CD8-positive, alpha-beta memory T cell (primary cell): ENCODE data around the gene PYGB. TPM values are rescaled to one million over a fixed set of nuclear protein-coding genes. Genes with fewer than 3 reads are reported as not detected.

Source experiments
- CTCF ChIA-PET: fragments of 350-600 bp; sonication (Branson Sonifier 250); formaldehyde crosslinking; loops from one replicate; lab custom pipeline; 2021; ENCODE audit warnings: antibody characterized with exemption; lab: Charles Lee
- POLR2A ChIA-PET: fragments of 350-600 bp; sonication (Branson Sonifier 250); formaldehyde crosslinking; loops from one replicate; lab custom pipeline; 2021; ENCODE audit warnings: antibody characterized with exemption; lab: Charles Lee
- DNase-seq, 5 donors: peaks; one replicate each; pipeline versions ENCODE4 v3.0.0 to v3.0.0-alpha.2; 2020 to 2022; ENCODE audit warnings: mixed read lengths in 1 of 5
- H3K27ac ChIP-seq: one replicate; pipeline ENCODE4 v1.7.0; 2013; ENCODE audit warnings: low read depth, mild to moderate bottlenecking, low read length, moderate library complexity
- H3K27me3 ChIP-seq: 2 replicates; pipeline ENCODE4 v1.7.0; 2013; ENCODE audit warnings: low read length, mild to moderate bottlenecking; ENCODE audit not compliant: insufficient read depth, poor library complexity, severe bottlenecking
- H3K36me3 ChIP-seq: 2 replicates; pipeline ENCODE4 v1.7.0; 2013; ENCODE audit warnings: mild to moderate bottlenecking, low read length, moderate library complexity; ENCODE audit not compliant: insufficient read depth
- H3K4me1 ChIP-seq: 2 replicates; pipeline ENCODE4 v1.7.0; 2013; ENCODE audit warnings: mild to moderate bottlenecking, low read length, moderate library complexity; ENCODE audit not compliant: insufficient read depth
- H3K4me3 ChIP-seq: 2 replicates; pipeline ENCODE4 v1.7.0; 2013; ENCODE audit warnings: mild to moderate bottlenecking, low read length
- H3K9me3 ChIP-seq: 2 replicates; pipeline ENCODE4 v1.7.0; 2013; ENCODE audit warnings: mild to moderate bottlenecking, low read length
- H3K27ac Mint-ChIP-seq, 8 donors: one replicate each; pipeline ENCODE4 v1.8.0; 2020 to 2021; ENCODE audit warnings: mixed read lengths in 8 of 8, mild to moderate bottlenecking in 6 of 8, inconsistent platforms in 3 of 8, moderate library complexity in 3 of 8
- H3K27me3 Mint-ChIP-seq, 2 donors: one replicate each; pipeline ENCODE4 v1.8.0; 2020 to 2021; ENCODE audit warnings: mixed read lengths in 2 of 2, mild to moderate bottlenecking in 1 of 2, moderate library complexity in 1 of 2
- H3K36me3 Mint-ChIP-seq, 3 donors: one replicate each; pipeline ENCODE4 v1.8.0; 2020 to 2021; ENCODE audit warnings: mixed read lengths in 3 of 3, inconsistent platforms in 1 of 3, mild to moderate bottlenecking in 1 of 3
- H3K4me1 Mint-ChIP-seq, 3 donors: one replicate each; pipeline ENCODE4 v1.8.0; 2020 to 2021; ENCODE audit warnings: mixed read lengths in 3 of 3, inconsistent platforms in 1 of 3, mild to moderate bottlenecking in 1 of 3
- H3K4me3 Mint-ChIP-seq, 7 donors: one replicate each; pipeline ENCODE4 v1.8.0; 2020 to 2021; ENCODE audit warnings: mixed read lengths in 7 of 7, mild to moderate bottlenecking in 6 of 7, moderate library complexity in 4 of 7, inconsistent platforms in 2 of 7
- H3K9me3 Mint-ChIP-seq, 5 donors: one replicate each; pipeline ENCODE4 v1.8.0; 2020 to 2022; ENCODE audit warnings: mixed read lengths in 5 of 5, mild to moderate bottlenecking in 3 of 5, moderate library complexity in 2 of 5, inconsistent platforms in 1 of 5
- polyA plus RNA-seq: library from polyadenylated mRNA; unstranded; fragments of 300-500 nt; fragmentation: Illumina TruSeq; gene quantifications from one replicate; pipeline ENCODE4 v1.2.3, GENCODE V29; 2021
- total RNA-seq, 2 experiments: library from RNA; stranded (reverse); gene quantifications; one replicate each; pipeline ENCODE4 v1.2.3, GENCODE V29; 2021

Gene PYGB
- total and polyA plus RNA-seq, 3 experiments from 2014 or later, result 32.5 to 35.7 (median 35.6) TPM

DNA sequence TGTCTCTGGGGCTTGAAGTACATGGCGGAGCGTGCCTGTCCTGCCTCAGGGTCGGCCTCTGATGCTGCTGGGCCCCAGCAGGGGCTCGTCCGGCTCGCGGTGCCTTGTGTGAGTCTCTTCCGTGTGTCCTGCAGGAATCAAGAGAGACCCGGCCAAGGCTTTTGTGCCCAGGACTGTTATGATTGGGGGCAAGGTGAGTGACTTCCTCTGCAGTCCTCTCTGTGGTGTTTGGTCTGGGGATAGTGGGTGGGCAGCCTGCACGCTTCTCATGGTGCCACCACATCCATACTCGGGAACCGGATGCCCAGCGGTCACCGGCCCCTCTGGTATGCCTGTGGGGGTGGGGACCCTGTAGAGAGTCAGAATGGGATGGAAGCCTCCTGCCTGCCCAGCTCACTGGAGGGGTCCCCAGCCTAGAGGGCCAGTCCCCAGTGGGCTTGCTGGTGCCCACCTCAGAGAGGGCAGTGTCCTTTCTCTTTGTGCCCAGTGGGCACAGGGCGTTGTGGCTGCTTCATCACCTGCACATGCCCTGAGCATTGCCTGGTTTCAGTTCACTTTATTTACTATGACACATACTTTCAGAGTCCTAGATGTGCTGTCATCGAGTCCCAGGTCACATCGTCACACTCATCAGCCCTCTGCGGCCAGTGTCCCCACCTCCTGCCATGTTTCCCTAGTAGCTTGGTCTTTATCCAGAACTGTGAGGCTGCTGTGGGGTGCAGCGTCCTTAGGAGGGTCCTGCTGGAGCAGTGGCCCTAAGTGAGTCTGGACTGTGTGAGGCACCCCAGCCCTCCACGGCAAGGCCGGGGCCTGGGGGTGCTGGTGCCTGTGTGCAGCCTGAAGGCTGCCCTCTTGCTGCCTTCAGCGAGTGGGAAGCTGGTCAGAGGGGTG is 40.7 kb downstream of the PYGB start:
- Mint-ChIP-seq H3K27ac (peak overlapping the region in 1 of 8 donors; percentile 84), H3K27me3 (no peaks in the 10 kb centered on the region), H3K36me3 (peaks cover 7 to 81% (median 10%) of the 10 kb centered on the region in 3 donors), H3K4me3 (no peak overlapping the region), H3K9me3 (no peaks in the 10 kb centered on the region), H3K4me1 (peaks cover 0 to 2% (median 0%) of the 10 kb centered on the region in 3 donors)
- DNase-seq, result no peak
- no peaks in the 10 kb centered on the region for H3K9me3 ChIP-seq
- POLR2A ChIA-PET, result no interaction called here
- H3K4me1 ChIP-seq, result no peaks in the 10 kb centered on the region
- no peaks in the 10 kb centered on the region for H3K36me3 ChIP-seq
- CTCF ChIA-PET, result no interaction called here
- no peak overlapping the region for H3K27ac ChIP-seq
- no peak overlapping the region for H3K4me3 ChIP-seq
- no peaks in the 10 kb centered on the region for H3K27me3 ChIP-seq

DNA sequence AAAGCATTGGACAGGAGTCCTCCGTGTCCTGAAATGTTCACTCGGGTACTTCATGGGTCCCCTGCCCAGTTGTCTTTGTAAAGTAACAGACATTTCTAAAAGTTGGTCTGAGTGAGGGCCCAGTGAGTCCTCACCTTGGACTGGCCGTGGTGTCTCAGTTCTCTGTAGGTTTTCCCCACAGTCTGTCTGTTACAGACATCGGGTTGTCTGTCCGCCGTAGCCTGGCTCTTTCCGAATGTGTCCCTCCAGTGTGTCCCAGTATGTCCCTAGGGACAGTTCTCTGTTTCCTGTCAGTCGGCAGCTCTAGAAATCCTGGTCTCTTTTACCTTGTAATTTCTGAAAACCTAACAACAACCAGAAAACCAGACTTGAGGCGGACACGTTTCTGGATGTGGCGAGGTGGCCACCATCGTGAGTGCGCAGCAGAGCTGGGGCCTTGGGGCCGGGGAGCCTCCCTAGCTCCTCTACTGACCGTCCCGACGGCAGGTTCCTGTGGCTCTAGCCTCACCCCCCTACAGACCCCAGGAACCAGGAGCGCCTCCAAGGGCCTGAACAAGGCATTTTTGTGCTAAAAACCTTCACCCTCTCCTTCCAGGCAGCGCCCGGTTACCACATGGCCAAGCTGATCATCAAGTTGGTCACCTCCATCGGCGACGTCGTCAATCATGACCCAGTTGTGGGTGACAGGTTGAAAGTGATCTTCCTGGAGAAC is 42.2 kb downstream of the PYGB start:
- peaks cover 0 to 4% (median 2%) of the 10 kb centered on the region in 3 donors for H3K4me1 Mint-ChIP-seq
- no peaks in the 10 kb centered on the region for H3K27me3 Mint-ChIP-seq
- Histone ChIP-seq H3K27me3 (no peaks in the 10 kb centered on the region), H3K9me3 (no peaks in the 10 kb centered on the region), H3K36me3 (no peaks in the 10 kb centered on the region), H3K4me3 (no peak overlapping the region), H3K4me1 (no peaks in the 10 kb centered on the region), H3K27ac (no peak overlapping the region)
- H3K4me3 Mint-ChIP-seq, result no peak overlapping the region
- ChIA-PET CTCF (no interaction called here), POLR2A (no interaction called here)
- no peaks in the 10 kb centered on the region for H3K9me3 Mint-ChIP-seq
- H3K27ac Mint-ChIP-seq, result peak overlapping the region in 3 of 8 donors; percentile 20 to 82 (median 24)
- no peak for DNase-seq
- H3K36me3 Mint-ChIP-seq, result peaks cover 7 to 71% (median 11%) of the 10 kb centered on the region in 3 donors

DNA sequence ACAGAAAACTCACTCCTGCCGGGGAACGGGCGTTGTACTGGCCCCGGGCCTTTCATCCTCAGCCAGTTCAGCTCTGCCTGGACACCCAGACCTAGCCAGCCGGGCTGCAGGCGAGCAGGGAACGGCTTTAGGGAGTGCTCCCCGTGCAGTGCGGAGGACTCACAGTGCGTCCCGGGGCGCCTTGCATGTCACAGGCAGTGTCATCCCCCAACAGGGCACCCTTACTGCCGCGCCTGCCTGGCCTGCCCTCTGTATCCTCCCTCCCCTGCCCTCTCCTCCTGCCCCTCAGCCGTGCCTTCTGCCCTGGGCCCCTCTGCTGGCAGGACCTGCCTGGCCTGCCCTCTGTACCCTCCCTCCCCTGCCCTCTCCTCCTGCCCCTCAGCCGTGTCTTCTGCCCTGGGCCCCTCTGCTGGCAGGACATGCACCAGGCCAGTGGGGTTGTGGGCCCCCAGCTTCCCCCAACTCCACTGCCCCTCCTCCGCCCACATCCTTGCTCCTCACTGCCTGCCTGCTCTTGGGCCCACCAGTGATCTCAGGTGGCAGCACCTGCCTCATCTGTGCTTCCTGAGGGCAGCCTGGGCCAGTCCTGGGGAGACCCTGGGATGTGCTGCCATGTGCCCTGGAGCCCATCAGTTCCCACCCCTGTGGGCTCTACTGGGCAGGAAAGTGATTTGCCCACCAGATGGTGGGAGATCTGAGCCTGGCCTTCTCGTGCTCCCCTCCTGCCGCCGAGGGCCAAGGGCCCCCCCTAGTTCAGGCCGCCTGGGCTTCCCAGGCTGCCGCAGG is 43.0 kb downstream of the PYGB start:
- Histone ChIP-seq H3K9me3 (no peaks in the 10 kb centered on the region), H3K4me3 (no peak overlapping the region), H3K27ac (no peak overlapping the region), H3K36me3 (no peaks in the 10 kb centered on the region), H3K4me1 (no peaks in the 10 kb centered on the region), H3K27me3 (no peaks in the 10 kb centered on the region)
- peak overlapping the region in 1 of 8 donors; percentile 33 for H3K27ac Mint-ChIP-seq
- no peak overlapping the region for H3K4me3 Mint-ChIP-seq
- peaks cover 0 to 4% (median 2%) of the 10 kb centered on the region in 3 donors for H3K4me1 Mint-ChIP-seq
- ChIA-PET CTCF (no interaction called here), POLR2A (no interaction called here)
- peaks cover under 1 to 67% (median 5%) of the 10 kb centered on the region in 3 donors for H3K36me3 Mint-ChIP-seq
- DNase-seq, result no peak
- H3K9me3 Mint-ChIP-seq, result no peaks in the 10 kb centered on the region
- H3K27me3 Mint-ChIP-seq, result no peaks in the 10 kb centered on the region

DNA sequence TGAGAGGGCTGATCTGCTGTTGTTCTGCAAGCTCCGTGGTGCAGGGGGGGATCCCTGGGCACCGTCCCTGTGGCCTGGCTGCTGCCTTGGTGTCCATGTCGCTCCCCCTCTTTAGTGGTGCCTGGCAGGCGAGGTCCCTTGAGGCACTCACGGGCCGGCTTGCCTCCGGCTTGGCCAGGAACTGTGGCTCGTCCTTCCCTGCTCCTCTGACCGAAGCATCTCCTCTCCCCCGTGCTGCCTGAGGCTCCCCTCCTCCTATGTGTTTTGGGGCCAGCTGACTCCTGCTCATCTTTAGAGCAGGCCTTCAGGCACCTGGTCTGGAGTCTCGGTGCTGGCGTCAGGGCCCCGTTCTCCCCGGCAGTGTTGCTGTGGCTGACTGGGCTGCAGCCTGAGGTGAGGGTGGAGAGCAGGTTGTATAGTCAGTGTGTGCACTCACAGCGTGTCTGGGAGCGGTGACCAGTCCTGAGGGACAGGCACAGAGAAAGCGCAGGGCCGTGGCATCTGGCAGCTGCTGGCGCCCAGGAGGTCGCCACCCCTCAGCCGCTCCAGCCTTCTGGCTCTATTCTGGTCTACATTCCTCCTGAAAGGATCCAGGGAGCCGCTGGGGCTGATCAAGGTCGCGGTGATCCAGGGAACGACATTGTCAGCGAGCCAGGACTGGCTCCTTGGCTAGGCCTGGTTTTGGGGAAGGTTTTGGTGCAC is 43.7 kb downstream of the PYGB start:
- H3K27ac ChIP-seq, result no peak overlapping the region
- H3K4me1 Mint-ChIP-seq, result peaks cover 0 to 4% (median 2%) of the 10 kb centered on the region in 3 donors
- H3K36me3 ChIP-seq, result no peaks in the 10 kb centered on the region
- no peaks in the 10 kb centered on the region for H3K9me3 ChIP-seq
- H3K27ac Mint-ChIP-seq, result no peak overlapping the region
- ChIA-PET POLR2A (no interaction called here), CTCF (no interaction called here)
- H3K4me3 ChIP-seq, result no peak overlapping the region
- H3K27me3 Mint-ChIP-seq, result no peaks in the 10 kb centered on the region
- peaks cover 0 to 66% (median 2%) of the 10 kb centered on the region in 3 donors for H3K36me3 Mint-ChIP-seq
- H3K9me3 Mint-ChIP-seq, result no peaks in the 10 kb centered on the region
- no peak for DNase-seq
- H3K4me1 ChIP-seq, result no peaks in the 10 kb centered on the region
- H3K4me3 Mint-ChIP-seq, result no peak overlapping the region
- no peaks in the 10 kb centered on the region for H3K27me3 ChIP-seq

DNA sequence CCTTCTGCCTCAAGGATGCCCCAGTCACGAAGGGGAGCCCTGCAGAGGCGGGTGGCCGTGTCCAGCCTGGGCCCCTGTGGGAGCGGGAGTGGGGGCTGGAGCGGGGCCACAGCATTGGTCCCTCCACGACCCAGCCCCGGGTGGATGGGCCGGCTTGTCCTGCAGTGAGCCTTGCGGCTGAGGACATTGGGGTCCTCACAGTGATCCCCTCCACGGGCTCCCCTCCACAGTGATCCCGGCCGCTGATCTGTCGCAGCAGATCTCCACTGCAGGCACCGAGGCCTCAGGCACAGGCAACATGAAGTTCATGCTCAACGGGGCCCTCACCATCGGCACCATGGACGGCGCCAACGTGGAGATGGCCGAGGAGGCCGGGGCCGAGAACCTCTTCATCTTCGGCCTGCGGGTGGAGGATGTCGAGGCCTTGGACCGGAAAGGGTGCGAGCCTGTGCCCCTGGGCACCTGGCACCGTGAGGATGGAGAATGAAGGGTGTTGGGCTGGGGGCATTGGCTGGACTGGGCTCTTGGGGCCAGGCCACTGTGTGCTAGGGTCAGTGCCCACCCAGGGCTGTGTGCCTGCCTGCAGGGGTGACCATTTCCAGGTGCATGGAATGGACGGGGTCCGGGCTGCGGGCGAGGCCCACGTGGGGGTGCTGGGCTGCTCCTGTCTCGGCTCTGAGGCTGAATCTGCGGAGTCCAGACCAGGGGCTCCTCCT is 44.4 kb downstream of the PYGB start:
- H3K4me3 Mint-ChIP-seq, result no peak overlapping the region
- no peaks in the 10 kb centered on the region for H3K4me1 ChIP-seq
- POLR2A ChIA-PET, result no interaction called here
- H3K27ac ChIP-seq, result no peak overlapping the region
- H3K4me3 ChIP-seq, result no peak overlapping the region
- DNase-seq, result no peak
- H3K36me3 ChIP-seq, result no peaks in the 10 kb centered on the region
- H3K27ac Mint-ChIP-seq, result no peak overlapping the region
- peaks cover 0 to 4% (median 2%) of the 10 kb centered on the region in 3 donors for H3K4me1 Mint-ChIP-seq
- H3K9me3 Mint-ChIP-seq, result no peaks in the 10 kb centered on the region
- peaks cover 0 to 60% (median 2%) of the 10 kb centered on the region in 3 donors for H3K36me3 Mint-ChIP-seq
- CTCF ChIA-PET, result no interaction called here
- no peaks in the 10 kb centered on the region for H3K27me3 ChIP-seq
- no peaks in the 10 kb centered on the region for H3K9me3 ChIP-seq
- H3K27me3 Mint-ChIP-seq, result no peaks in the 10 kb centered on the region

DNA sequence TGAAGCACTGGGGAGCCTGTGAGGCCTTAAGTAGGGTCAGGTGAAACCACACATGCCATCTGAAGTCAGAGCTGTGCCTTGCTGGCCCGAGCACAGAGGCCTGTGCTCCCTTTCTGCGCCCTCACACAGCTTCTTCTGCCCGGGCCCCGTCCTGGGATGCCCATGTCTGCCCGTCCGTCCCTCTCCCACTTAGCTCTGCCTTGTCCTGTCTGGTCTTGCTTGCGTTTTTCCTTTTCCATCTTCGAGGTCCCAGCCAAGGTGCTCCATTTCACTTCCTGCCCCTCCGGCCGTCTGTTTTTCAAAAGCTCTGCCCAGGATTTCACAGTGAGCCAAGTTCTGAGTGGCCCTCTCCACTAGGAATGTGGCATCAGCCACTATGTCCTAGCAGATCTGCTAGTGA is 45.6 kb downstream of the PYGB start:
- ChIA-PET POLR2A (no interaction called here), CTCF (interaction anchor here (1.8 kb wide), 1 partner anchor 105 kb away, joined by 6 read pairs; no protein-coding TSS in a partner anchor)
- H3K4me1 Mint-ChIP-seq, result peaks cover 0 to 4% (median 2%) of the 10 kb centered on the region in 3 donors
- DNase-seq, result no peak
- peak overlapping the region in 1 of 8 donors; percentile 72 for H3K27ac Mint-ChIP-seq
- no peak overlapping the region for H3K27ac ChIP-seq
- no peaks in the 10 kb centered on the region for H3K27me3 ChIP-seq
- H3K27me3 Mint-ChIP-seq, result no peaks in the 10 kb centered on the region
- H3K36me3 ChIP-seq, result no peaks in the 10 kb centered on the region
- H3K4me1 ChIP-seq, result no peaks in the 10 kb centered on the region
- H3K36me3 Mint-ChIP-seq, result peaks cover 0 to 58% (median 2%) of the 10 kb centered on the region in 3 donors
- no peaks in the 10 kb centered on the region for H3K9me3 Mint-ChIP-seq
- no peaks in the 10 kb centered on the region for H3K9me3 ChIP-seq
- no peak overlapping the region for H3K4me3 Mint-ChIP-seq
- H3K4me3 ChIP-seq, result no peak overlapping the region

DNA sequence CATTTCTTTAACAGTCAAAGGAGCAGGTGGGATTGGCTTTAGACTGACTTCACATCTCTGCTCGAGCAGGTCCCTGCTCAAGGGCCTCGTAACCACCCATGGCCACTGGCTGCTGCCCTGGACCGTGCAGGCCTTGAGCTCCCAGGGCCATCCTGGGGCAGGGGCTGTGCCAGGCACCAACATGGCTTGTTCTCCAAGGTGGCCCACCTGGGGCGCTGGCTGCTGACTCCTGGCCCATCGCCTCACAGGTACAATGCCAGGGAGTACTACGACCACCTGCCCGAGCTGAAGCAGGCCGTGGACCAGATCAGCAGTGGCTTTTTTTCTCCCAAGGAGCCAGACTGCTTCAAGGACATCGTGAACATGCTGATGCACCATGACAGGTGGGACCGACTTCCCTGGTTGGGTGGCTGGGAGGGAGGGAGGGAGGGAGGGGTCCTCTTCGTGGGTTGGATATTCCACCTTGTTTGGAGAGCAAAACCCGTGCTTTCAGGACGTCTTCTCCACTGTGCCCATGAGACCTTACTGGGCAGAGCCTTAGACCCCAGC is 46.1 kb downstream of the PYGB start:
- no peak for DNase-seq
- Histone ChIP-seq H3K36me3 (no peaks in the 10 kb centered on the region), H3K27me3 (no peaks in the 10 kb centered on the region), H3K9me3 (no peaks in the 10 kb centered on the region), H3K4me1 (no peaks in the 10 kb centered on the region), H3K27ac (no peak overlapping the region), H3K4me3 (no peak overlapping the region)
- Mint-ChIP-seq H3K4me1 (peaks cover 0 to 4% (median 2%) of the 10 kb centered on the region in 3 donors), H3K27ac (no peak overlapping the region), H3K4me3 (no peak overlapping the region), H3K27me3 (no peaks in the 10 kb centered on the region), H3K9me3 (no peaks in the 10 kb centered on the region), H3K36me3 (peaks cover 0 to 56% (median 2%) of the 10 kb centered on the region in 3 donors)
- ChIA-PET CTCF (interaction anchor here (1.1 to 1.9 kb wide), 4 partner anchors 18 to 300 kb away, joined by 3 to 11 read pairs (median 5); partner anchors contain the start of gene GINS1), POLR2A (no interaction called here)
